ENCODE results near the gene KY.

The KY gene

DNA sequence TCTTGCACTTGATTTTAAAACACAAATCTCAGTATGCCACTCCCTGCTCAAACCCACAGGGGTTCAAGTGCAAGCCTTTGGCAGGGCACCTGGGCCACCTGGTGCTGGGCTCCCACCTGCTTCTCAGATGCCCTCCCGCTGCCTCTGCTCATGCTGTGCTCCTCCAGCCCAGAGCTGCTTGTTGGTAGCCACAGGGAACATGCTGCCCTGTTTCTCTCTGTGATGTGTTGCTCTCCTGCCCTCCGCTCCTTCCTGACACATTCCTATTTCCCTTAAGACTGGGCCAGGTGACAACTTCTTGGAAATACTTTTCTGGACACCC is 27.1 kb upstream of the KY start:
- no peaks in the 10 kb centered on the region for H3K79me2 ChIP-seq (ENCODE audit: low read length)
- DNase-seq, result no peak
- H3K4me1 ChIP-seq (ENCODE audit: low read length), result peaks cover 6% of the 10 kb centered on the region; the same call in 1 of the 2 replicates
- no peaks in the 10 kb centered on the region for H3K9me3 ChIP-seq (replicated peaks; ENCODE audit: insufficient read depth, low read length)
- H3K36me3 ChIP-seq (replicated peaks; ENCODE audit: insufficient read depth, low read length), result no peaks in the 10 kb centered on the region
- no peaks in the 10 kb centered on the region for H4K20me1 ChIP-seq (ENCODE audit: insufficient read depth, low read length)
- no peak overlapping the region for H3K27ac ChIP-seq (ENCODE audit: low read length)
- no peaks in the 10 kb centered on the region for H3K9me2 ChIP-seq (replicated peaks; ENCODE audit: insufficient read depth, low read length)
- TF ChIP-seq CTCF (IDR thresholded peaks at IDR 0.05; ENCODE audit: low read length) (no peak), EZH2 (optimal IDR thresholded peaks at IDR 0.05; ENCODE audit: low read depth, low read length) (no peak), EZH2phosphoT487 (IDR thresholded peaks at IDR 0.05; ENCODE audit: low read length) (no peak)
- H3F3A ChIP-seq (ENCODE audit: insufficient read depth, low read length), result no peaks in the 10 kb centered on the region
- H3K4me3 ChIP-seq (ENCODE audit: low read length), result no peak overlapping the region
- no peak overlapping the region for H3K4me2 ChIP-seq (ENCODE audit: low read depth, low read length)
- no peak overlapping the region for H2AFZ ChIP-seq (ENCODE audit: low read length)
- H3K27me3 ChIP-seq (replicated peaks; ENCODE audit: insufficient read depth, low read length), result no peaks in the 10 kb centered on the region
- no peak overlapping the region for H3K9ac ChIP-seq (ENCODE audit: low read length)

DNA sequence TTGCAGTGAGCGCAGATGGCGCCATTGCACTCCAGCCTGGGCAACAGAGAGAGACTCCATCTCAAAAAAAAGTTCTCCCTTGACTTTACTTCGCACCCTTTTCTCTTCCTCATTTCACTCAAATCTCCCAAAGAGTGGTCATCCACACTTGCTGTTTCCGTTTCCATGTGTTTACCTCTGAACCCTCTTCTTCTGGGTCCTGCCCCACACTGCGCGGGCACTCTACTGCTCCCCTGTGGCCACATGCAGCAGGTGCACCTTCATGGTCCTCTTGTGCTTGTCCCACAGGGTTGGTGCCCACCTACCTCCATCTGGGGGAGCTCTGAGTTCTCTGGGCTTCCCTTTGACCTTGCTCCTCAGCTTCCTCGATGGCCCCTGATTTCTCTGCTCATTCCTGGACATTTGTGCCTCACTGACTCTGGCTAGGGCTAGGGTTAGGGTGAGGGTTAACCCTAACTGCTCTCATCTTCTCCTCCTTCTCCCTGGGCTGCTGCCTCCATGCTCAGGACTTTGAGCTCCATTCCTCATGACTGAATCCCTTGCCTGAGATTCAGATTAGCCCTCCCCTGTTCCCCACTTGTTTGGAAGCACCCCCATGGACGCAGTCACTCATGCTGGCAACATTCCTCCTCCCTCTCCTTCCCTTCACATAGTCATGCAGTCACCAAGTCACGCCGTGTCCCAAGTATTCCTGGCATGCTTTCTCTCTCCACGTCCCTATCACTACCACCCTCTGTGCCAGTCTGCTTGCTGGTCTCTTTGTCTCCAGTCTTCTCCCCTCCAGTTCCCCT is 26.6 kb upstream of the KY start:
- peaks cover 6% of the 10 kb centered on the region; the same call in 1 of the 2 replicates for H3K4me1 ChIP-seq (ENCODE audit: low read length)
- no peak overlapping the region for H3K9ac ChIP-seq (ENCODE audit: low read length)
- peak; percentile 15 for DNase-seq

DNA sequence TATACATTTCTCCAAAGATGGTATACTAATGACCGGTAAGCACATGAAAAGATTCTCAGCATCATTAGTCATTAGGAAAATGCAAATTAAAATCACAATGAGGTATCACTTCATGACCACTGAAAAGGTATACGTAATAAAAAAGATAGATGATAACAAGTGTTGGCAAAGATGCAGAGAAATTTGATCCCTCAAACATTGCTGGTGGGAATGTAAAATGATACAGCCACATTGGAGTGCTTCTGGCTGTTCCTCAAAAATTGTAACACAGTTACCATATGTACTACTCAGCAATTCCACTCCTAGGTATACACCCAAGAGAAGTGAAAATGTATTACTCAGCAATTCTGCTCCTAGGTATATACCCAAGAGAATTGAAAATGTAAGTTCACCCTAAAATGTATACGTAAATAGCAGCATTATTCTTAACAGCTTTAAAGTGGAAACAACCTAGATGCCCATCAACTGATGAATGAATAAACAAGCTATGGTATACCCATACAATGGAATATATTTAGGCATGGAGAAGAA is 25.0 kb upstream of the KY start:
- peak; percentile 34 for DNase-seq
- Histone ChIP-seq H3K9me3 (replicated peaks; ENCODE audit: insufficient read depth, low read length) (no peaks in the 10 kb centered on the region), H4K20me1 (ENCODE audit: insufficient read depth, low read length) (no peaks in the 10 kb centered on the region), H3F3A (ENCODE audit: insufficient read depth, low read length) (no peaks in the 10 kb centered on the region), H2AFZ (ENCODE audit: low read length) (no peak overlapping the region), H3K79me2 (ENCODE audit: low read length) (no peaks in the 10 kb centered on the region), H3K36me3 (replicated peaks; ENCODE audit: insufficient read depth, low read length) (no peaks in the 10 kb centered on the region), H3K9ac (ENCODE audit: low read length) (no peak overlapping the region), H3K4me3 (ENCODE audit: low read length) (no peak overlapping the region), H3K27me3 (replicated peaks; ENCODE audit: insufficient read depth, low read length) (no peaks in the 10 kb centered on the region), H3K9me2 (replicated peaks; ENCODE audit: insufficient read depth, low read length) (no peaks in the 10 kb centered on the region), H3K4me2 (ENCODE audit: low read depth, low read length) (no peak overlapping the region), H3K4me1 (ENCODE audit: low read length) (peaks cover 6% of the 10 kb centered on the region; the same call in 1 of the 2 replicates), H3K27ac (ENCODE audit: low read length) (no peak overlapping the region)
- TF ChIP-seq EZH2 (optimal IDR thresholded peaks at IDR 0.05; ENCODE audit: low read depth, low read length), result no peak
- no peak for TF ChIP-seq EZH2phosphoT487 (IDR thresholded peaks at IDR 0.05; ENCODE audit: low read length)
- no peak for TF ChIP-seq CTCF (IDR thresholded peaks at IDR 0.05; ENCODE audit: low read length)

More for the DNA sequence above, 26.6 kb upstream of the KY start:
- TF ChIP-seq EZH2phosphoT487 (IDR thresholded peaks at IDR 0.05; ENCODE audit: low read length) (no peak), EZH2 (optimal IDR thresholded peaks at IDR 0.05; ENCODE audit: low read depth, low read length) (no peak), CTCF (IDR thresholded peaks at IDR 0.05; ENCODE audit: low read length) (peak; percentile 48)
- Histone ChIP-seq H3K9me3 (replicated peaks; ENCODE audit: insufficient read depth, low read length) (no peaks in the 10 kb centered on the region), H3F3A (ENCODE audit: insufficient read depth, low read length) (no peaks in the 10 kb centered on the region), H3K79me2 (ENCODE audit: low read length) (no peaks in the 10 kb centered on the region), H3K36me3 (replicated peaks; ENCODE audit: insufficient read depth, low read length) (no peaks in the 10 kb centered on the region), H3K9me2 (replicated peaks; ENCODE audit: insufficient read depth, low read length) (no peaks in the 10 kb centered on the region), H3K27ac (ENCODE audit: low read length) (no peak overlapping the region), H3K27me3 (replicated peaks; ENCODE audit: insufficient read depth, low read length) (no peaks in the 10 kb centered on the region), H4K20me1 (ENCODE audit: insufficient read depth, low read length) (no peaks in the 10 kb centered on the region), H2AFZ (ENCODE audit: low read length) (no peak overlapping the region), H3K4me2 (ENCODE audit: low read depth, low read length) (no peak overlapping the region), H3K4me3 (ENCODE audit: low read length) (no peak overlapping the region)
